Activated naive CD8-positive, alpha-beta T cell treated with anti-CD3 and anti-CD28 coated beads, Interleukin-2, amount 50 U/mL, for 16 hours (primary cell): ENCODE data around the gene EMC6.

ENCODE experiments used
- DNase-seq: peaks from one replicate; pipeline ENCODE4 v3.0.0-alpha.2; 2020; ENCODE audit warnings: low read depth, low spot score

Gene EMC6

GRCh38 chr17:3668279-3669084 lies at the start of gene EMC6, which contains the start of gene TAX1BP3:
Gene EMC6 (plus strand): TSS chr17:3668812. CDS start chr17:3669147, 335 bp downstream.
Gene TAX1BP3 (minus strand): TSS chr17:3668578. CDS start chr17:3668526, 52 bp downstream.
- DNase-seq: peak; percentile 93

GRCh38 chr17:3621146-3621720 lies 47.4 kb upstream of the EMC6 start:
- no peak for DNase-seq

GRCh38 chr17:3622977-3623594 lies 45.5 kb upstream of the EMC6 start:
- no peak for DNase-seq

- DNase-seq: no peak
These were observed 41.5 kb upstream of the EMC6 start for GRCh38 chr17:3626831-3627768.

- DNase-seq: no peak
These were observed 40.8 kb upstream of the EMC6 start for GRCh38 chr17:3627769-3628167.

GRCh38 chr17:3630781-3631180 lies 37.8 kb upstream of the EMC6 start:
- no peak for DNase-seq

- DNase-seq: no peak
These were observed 36.3 kb upstream of the EMC6 start for GRCh38 chr17:3632287-3632686.

GRCh38 chr17:3635474-3636153 lies 33.0 kb upstream of the EMC6 start:
- DNase-seq: no peak

- DNase-seq: peak; percentile 87
These were observed 32.3 kb upstream of the EMC6 start, which contains the start of the genes CTNS and SHPK for GRCh38 chr17:3636154-3636907. Gene CTNS (plus strand): TSS chr17:3636760. CDS start chr17:3640207, 3,447 bp downstream. Gene SHPK (minus strand): TSS chr17:3636250. CDS start chr17:3636219, 31 bp downstream.

- DNase-seq: no peak
These were observed 31.7 kb upstream of the EMC6 start for GRCh38 chr17:3636908-3637373.

GRCh38 chr17:3639981-3640596 lies 28.5 kb upstream of the EMC6 start:
- DNase-seq: no peak

- no peak for DNase-seq
These were observed 27.6 kb upstream of the EMC6 start for GRCh38 chr17:3641014-3641413.

GRCh38 chr17:3641717-3642486 lies 26.7 kb upstream of the EMC6 start:
- DNase-seq: no peak

GRCh38 chr17:3643889-3644349 lies 24.7 kb upstream of the EMC6 start:
- DNase-seq: no peak

- DNase-seq: no peak
These were observed 23.3 kb upstream of the EMC6 start for GRCh38 chr17:3645310-3645709.

- no peak for DNase-seq
These were observed 21.4 kb upstream of the EMC6 start for GRCh38 chr17:3647251-3647650.

- DNase-seq: no peak
These were observed 20.6 kb upstream of the EMC6 start for GRCh38 chr17:3647769-3648555.

- no peak for DNase-seq
These were observed 12.8 kb upstream of the EMC6 start for GRCh38 chr17:3655766-3656165.
